ENCODE results near the gene PTPRM.

Gene PTPRM

GRCh38 chr18:8376113-8376512 is 809.0 kb downstream of the PTPRM start:
- no peak for DNase-seq

DNA sequence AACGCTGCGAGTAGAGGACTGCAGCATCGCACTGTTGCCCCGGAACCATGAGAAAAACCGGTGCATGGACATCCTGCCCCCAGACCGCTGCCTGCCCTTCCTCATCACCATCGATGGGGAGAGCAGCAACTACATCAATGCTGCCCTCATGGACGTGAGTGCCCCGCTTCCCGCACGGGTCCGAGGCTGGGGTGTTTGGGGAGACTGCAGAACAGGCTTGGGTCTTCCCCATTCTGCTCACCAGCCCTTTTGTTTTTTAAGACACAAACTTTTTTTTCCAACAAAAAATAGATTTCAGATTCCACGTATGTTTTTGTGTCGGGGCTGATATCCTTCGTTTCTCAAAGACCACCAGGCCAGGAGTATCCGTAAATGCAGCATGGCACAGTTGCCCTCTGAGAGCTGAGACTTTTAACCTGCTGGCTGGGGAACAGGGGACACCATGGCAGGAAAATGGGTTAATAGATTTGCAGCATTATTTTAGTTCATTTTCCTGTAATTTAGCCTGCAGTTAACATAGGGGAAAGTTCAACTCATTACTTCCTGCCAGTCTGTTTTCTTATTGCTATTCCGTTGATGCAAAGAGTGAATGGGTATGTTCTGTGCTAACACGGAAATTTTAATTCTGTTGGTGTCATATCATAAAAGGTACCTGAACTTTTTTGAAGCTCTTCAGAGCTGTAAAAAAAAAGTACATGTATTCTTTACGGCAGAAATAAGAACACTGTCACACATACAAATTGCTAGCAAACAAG is 812.2 kb downstream of the PTPRM start:
- no peak for DNase-seq

GRCh38 chr18:8380006-8380405 is 812.9 kb downstream of the PTPRM start:
- no peak for DNase-seq

GRCh38 chr18:8380926-8381325 is 813.8 kb downstream of the PTPRM start:
- DNase-seq, result no peak

- no peak for DNase-seq
These were observed 814.8 kb downstream of the PTPRM start for GRCh38 chr18:8381821-8382459.

GRCh38 chr18:8385400-8385799 is 818.3 kb downstream of the PTPRM start:
- DNase-seq, result no peak

DNA sequence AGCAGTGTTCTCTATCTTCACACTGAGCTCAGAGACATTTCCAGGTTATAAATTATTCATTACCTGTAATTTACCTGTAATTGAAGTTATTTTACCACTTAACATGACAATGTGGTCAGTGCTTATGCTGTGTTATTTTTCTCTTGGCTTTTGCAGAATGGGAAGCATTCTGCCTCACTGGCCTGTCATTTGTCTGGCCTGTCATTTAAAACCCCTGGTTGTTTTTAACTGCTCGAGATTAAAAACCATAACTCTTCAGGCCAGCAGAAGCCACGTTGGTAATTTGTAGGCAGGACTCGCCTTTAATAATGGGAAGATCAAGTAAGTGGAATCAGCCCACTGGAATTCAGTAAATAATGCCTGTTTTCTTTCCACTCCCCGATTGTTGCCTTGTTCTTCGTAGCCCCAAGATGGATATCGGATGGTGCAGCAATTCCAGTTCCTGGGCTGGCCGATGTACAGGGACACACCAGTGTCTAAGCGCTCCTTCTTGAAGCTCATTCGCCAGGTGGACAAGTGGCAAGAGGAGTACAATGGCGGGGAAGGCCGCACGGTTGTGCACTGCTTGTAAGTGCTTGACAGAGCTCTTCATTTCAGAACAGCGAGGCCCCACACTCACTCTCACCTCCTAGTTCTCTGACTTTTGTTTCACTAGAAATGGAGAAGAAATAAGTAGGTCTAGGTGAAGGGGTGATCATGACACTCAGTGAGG is 819.7 kb downstream of the PTPRM start:
- DNase-seq, result no peak

DNA sequence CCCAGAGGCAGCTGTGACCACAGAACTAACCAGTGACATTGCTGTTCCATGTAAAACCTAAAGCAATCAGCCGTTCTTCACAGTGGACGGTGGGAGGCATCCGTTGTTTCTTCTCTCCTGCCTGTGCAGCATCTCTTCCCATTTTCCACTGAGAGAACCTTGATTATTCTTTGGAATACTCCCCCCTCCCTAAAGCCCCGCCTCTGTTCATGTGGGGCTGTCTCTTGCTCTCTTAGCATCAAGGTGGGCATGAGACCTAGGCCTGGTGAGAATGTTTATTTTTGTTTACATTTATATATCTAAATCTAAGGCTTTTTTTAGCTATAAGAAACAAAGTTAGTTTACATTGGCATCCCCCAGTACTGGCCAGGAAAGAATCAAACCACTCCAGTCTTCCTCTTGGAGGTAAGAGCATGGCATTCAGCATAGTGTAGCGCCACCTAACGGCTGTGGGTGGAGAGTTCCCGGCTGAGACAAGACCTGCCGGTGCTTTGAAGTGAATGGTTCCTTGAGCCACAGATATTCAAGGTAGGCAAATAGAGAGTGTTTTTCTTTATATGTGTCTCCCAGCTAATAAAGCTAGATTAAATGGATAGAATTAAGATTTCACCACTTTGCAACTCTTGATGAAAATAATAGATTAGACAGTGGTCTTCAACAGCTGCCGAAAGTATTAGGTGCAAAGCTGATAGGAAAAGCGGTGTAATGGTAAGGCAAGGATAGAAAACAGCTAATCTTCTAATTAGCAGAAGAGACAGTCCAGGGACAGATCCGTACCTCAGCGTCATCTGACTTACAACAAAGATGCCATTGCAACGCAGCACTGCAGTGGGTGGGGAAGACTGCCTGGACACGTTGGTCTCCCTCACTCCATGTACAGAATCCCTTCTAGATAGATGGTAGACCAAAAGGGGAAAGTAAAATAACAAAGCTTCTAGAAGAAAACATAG is 822.5 kb downstream of the PTPRM start:
- peak; percentile 5 for DNase-seq

DNA sequence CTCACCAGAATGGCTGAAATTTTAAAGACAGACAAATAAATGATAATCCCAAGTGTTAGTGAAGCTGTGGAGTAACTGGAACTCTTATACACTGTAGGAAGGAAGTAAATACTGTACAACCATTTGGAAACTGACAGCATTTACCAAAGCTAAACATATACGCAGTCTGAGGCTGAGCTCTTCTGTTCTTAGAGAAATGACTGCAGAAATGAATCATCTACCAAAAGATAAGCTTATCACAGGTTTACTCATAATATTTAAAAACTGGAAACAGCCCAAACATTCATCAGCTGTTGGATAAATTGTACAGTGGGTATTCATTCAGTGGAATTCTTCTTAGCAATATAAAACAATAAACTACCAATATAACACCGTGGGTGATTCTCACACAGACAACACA is 824.0 kb downstream of the PTPRM start:
- no peak for DNase-seq

GRCh38 chr18:8396254-8396653 is 829.1 kb downstream of the PTPRM start:
- no peak for DNase-seq

DNA sequence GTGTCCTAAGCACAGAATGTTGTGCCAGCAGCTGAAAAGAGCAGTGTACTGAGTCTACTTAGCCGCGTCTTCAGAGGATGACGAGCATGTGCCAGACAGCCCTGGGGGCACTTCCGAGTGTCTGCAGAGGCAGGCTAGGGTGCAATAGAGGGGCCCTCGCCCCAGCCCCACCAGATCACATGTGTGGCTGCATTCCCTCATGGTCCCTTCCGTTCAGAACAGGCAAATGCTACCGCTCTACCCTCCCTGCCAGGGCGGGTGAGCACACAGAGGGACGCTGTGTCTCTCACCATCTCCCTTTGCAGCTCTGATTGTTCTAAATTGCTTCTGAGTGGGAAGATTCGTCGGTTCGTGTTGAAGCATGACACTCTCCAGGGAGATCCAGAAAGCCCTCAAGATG is 829.9 kb downstream of the PTPRM start:
- DNase-seq, result no peak

DNA sequence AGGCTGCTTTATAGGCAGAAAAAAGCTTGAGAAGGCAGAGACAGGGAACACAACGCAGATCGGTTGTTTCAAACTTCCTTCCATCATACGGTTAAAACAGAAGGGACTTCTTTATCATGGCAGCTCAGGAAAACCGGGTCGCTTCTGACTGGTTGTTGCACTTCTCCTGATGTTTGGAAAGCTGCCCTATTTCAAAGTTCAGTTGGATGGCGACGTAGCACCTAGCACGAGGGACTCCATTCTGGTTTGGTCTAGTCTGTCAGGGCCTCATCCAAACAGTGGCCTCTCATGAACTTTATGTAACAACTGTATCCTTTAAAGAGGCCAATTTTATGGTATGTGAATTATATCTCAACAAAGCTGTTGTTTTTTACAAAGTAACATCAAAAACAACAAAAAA is 832.0 kb downstream of the PTPRM start:
- DNase-seq, result no peak

DNA sequence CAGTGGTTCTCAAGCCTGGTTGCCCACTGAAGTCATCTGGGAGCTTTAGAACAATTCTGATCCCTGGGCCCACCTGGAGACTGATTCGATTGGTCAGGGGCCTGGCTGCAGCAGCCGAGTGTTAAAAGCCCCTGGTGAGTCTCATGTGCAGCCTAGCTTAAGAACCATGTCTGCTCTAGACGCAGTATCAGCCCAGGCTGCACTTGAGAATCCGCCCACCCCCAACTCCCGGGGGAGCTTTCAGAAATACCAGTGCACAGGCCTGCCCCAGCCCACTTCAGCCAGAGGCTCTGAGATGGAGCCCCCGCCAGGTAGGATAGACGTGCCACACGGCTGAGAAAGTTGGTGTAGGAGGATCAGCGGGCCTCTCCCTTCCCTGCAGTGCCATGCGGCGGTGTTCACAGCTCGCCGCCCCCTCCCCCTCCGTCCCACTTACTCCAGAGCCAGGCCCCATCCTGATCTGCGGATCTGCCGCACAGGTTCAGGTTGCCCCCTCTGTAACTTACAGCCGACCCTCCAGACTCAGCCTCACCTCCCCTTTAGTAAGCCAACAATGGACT is 833.2 kb downstream of the PTPRM start:
- DNase-seq, result no peak

DNA sequence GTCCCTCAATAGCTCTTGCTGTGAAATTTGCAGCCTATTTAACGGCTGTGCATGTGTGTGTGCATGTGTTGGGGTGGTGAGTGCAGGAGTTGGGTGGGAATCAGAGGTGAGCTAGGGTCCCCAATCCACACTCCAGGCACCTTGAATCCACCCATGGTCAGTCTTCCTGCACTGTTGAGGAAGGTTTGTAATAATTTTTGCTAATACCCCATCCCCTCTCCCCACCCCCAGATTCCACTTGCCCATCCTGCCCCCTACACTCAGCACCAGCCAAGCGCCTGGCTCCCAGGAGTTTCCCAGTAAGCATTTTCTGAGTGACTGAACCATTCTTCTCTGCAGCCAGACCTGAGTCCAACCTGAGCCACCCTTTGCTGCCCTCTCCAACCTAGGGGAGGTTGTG is 833.7 kb downstream of the PTPRM start:
- DNase-seq, result no peak

DNA sequence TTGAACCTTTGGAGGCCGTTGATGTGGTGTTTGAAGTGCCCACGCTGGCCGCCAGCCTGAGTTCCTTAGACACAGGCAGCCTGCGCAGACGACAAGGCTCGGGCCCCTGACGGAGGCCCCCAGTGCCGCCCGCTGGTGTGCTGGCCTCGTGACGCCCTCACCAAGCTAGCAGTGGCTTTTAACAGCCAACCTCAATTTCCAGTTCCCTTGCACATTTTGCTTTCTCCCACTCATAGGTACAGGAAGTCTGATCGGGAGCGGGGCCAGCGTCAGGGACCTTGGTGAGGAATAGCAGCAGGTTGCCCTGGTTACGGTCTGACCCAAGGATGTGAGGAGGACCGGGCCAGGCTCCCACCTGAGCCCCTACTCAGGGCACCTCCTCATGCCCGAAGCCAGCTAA is 834.5 kb downstream of the PTPRM start:
- DNase-seq, result no peak

DNA sequence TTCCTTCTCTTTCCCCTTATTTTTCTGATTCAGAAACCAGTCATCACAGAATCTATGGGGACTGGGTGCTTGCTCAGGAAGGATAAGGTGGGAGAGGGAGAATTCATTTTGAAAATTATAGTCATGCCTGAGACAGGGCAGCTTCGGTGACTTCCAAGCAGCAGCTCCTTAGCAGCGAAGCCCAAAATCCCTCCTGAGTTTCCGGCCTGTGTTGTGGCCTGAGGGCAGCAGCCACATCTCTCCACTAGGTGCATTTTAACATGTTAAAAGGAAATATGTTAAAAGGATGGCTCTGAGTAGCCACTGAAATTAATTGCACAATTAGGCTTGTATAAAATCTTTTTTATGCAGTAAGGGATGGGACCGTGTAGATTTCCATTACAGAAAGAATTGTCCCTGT is 835.1 kb downstream of the PTPRM start:
- DNase-seq, result no peak

- DNase-seq, result no peak
These were observed 836.6 kb downstream of the PTPRM start for GRCh38 chr18:8403713-8404112.

GRCh38 chr18:8406186-8406867 is 839.2 kb downstream of the PTPRM start:
- no peak for DNase-seq

DNA sequence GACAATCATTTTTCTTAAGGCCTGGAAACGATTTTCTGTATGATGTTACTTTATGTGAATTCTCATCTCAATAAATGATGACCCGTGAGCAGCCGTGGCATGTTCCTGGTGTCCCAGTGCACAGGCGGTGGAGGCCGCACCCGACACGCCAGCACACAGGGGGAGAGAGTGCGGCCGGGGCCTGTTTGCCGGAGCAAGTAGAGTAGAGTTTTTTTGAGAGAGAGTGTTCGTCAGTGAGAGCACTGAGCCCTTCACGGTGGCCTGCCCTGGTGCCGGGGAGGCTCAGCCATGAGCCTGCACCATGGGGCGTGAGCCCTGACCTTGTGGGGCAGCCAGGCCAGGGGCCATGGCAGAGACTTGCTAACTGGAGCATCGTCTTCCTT is 839.7 kb downstream of the PTPRM start:
- DNase-seq, result no peak

DNA sequence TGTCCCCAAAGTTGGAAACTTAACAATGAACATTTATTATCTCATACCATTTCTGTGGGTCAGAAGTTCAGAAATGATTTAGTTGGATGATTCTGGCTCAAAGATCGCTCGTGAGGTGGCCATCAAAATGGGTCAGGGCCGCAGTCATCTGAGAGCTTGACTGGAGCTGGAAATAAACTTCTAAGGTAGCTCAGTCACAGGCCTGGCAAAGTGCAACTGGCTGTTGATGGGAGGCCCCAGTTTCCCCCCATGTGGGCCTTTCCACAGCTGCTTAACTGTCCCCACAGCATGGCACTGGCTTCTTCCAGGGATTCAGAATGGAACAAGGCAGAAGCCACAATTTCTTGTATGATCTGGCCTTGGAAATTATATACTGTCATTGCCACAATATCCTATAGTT is 842.0 kb downstream of the PTPRM start:
- no peak for DNase-seq

GRCh38 chr18:8411492-8411891 is 844.4 kb downstream of the PTPRM start:
- no peak for DNase-seq

- no peak for DNase-seq
These were observed 845.0 kb downstream of the PTPRM start for GRCh38 chr18:8412117-8412516.

Measured in NCI-H1105 (cell line).